NCI-H345 (cell line): ENCODE results near the gene RSRC1.
"Not testable (repeated sequence)": the region's sequence is repeated elsewhere in the genome, so short reads cannot be mapped to it uniquely, and the experiment has no call there.

Source experiments
- DNase-seq: peaks from one replicate; lab custom pipeline; 2025; lab: John Stamatoyannopoulos, UW

RSRC1 gene

DNA sequence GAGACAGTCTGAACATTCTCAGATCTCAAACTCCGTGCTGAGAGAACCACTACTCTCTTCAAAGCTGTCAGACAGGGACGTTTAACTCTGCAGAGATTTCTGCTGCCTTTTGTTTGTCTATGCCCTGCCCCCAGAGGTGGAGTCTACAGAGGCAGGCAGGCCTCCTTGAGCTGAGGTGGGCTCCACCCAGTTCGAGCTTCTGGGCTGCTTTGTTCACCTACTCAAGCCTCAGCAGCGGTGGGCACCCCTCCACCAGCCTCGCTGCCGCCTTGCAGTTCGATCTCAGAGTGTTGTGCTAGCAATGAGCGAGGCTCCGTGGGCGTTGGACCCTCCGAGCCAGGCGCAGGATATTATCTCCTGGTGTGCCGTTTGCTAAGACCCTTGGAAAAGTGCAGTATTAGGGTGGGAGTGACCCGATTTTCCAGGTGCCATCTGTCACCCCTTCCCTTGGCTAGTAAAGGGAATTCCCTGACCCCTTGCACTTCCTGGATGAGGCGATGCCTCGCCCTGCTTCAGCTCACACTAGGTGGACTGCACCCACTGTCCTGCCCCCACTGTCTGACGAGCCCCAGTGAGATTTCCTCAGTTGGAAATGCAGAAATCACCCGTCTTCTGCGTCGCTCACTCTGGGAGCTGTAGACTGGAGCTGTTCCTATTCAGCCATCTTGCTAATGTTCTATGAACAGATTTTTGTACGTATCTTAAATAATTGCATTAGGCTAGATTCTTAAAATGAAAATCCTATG lies 220.0 kb downstream of the RSRC1 start:
- not testable (repeated sequence) for DNase-seq

- DNase-seq: no peak
Observed at GRCh38 chr3:158330870-158331269, 221.0 kb downstream of the RSRC1 start.

DNA sequence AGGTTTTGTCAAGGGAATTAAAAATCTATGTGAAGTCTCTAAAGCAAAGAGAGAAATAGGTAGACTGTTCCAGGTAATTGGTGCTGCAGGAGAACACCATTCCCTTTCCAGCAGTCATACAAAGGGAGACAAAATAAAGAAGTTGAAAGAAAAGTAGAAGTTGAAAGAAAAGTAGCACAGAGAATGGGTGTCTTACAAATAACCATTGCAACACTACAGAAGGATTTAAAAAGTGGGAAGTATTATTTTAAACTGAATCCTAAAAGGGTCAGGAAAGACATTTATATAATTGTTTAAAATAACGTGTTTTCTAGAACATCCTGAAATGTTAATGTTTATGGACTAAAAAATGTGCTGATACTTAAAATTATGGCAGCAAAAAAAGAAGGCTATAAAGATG lies 223.8 kb downstream of the RSRC1 start:
- DNase-seq: no peak

- no peak for DNase-seq
Observed at GRCh38 chr3:158337110-158337509, 227.2 kb downstream of the RSRC1 start.

DNA sequence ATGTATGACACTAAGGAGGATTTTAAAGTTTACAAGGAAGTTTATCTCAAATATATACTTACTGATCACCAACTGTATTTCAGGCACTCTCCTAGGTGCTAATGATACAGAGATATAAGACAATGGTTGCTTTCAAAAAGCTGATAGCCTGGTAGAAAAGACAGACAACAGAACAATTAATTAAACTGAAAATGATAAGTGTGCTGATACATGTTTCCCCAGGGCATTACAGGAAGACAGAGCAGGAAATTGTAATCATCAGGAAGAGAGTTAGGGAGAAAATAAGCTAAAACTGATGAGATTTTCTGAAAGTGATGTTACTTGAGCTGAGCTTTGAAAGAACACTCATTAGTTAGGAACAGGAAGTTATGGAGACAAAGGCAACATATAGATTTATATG lies 229.7 kb downstream of the RSRC1 start:
- DNase-seq: no peak

DNA sequence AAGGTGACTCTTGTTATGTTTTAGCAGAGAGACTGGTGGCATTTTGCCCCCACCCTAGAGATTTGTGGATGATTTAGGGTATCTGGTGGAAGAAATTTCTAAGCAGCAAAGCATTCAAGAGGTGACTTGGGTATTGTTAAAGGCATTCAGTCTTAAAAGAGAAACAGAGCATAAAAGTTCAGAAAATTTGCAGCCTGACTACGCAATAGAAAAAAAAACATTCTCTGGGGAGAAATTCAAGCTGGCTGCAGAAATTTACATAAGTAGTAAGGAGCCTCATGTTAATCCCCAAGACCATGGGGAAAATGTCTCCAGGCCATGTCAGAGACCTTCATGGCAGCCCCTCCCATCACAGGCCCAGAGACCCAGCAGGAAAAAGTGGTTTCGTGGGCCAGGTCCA lies 231.1 kb downstream of the RSRC1 start:
- DNase-seq: not testable (repeated sequence)

GRCh38 chr3:158347966-158348365 lies 238.1 kb downstream of the RSRC1 start:
- DNase-seq: no peak

DNA sequence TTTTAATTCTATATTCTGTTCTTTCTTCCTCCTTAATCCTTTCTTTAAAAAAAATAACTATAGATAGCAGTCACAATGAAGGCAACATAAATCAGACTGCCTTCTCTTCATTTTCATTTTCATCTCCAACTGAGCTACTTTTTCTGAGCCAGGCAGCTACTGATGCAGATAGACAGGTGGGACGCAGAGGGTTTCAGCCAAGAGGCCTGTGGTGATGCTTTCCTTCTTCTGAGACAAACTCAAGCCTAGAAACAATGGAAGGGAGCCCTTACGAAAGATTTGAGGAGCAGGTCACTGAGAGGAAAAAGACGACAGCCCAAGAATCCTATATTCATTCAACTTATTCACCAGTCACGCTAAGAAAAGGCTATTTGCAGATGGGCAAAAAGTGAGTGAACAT lies 241.1 kb downstream of the RSRC1 start:
- DNase-seq: no peak

- DNase-seq: no peak
Observed at GRCh38 chr3:158352551-158352950, 242.7 kb downstream of the RSRC1 start.

GRCh38 chr3:158354713-158355112 lies 244.8 kb downstream of the RSRC1 start:
- no peak for DNase-seq

- DNase-seq: no peak
Observed at GRCh38 chr3:158355623-158356588, 246.0 kb downstream of the RSRC1 start.

DNA sequence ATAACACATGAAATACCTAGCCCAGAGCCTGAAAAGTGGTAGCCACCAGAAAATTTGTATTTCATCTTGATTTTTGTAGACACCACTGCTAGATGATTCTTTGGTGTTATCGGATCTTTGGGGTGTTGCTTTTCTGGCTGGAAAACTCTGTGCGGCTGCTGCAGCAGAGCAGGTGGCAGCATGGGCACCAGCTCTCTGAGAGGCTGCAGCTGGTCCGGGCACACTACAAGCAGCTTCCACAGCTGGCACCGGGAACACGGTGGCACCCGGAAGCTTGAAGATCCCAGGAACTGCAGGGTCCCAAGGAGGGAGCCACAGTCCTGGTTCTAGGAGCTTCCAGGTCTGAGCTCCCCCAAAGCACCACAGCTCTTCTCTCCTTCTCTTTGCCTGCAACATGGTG lies 249.4 kb downstream of the RSRC1 start:
- no peak for DNase-seq

- no peak for DNase-seq
Observed at GRCh38 chr3:158360756-158361448, 251.0 kb downstream of the RSRC1 start.

GRCh38 chr3:158368271-158368670 lies 258.4 kb downstream of the RSRC1 start:
- no peak for DNase-seq

GRCh38 chr3:158369279-158369678 lies 259.4 kb downstream of the RSRC1 start:
- DNase-seq: no peak

GRCh38 chr3:158379517-158379916 lies 269.6 kb downstream of the RSRC1 start:
- DNase-seq: no peak

DNA sequence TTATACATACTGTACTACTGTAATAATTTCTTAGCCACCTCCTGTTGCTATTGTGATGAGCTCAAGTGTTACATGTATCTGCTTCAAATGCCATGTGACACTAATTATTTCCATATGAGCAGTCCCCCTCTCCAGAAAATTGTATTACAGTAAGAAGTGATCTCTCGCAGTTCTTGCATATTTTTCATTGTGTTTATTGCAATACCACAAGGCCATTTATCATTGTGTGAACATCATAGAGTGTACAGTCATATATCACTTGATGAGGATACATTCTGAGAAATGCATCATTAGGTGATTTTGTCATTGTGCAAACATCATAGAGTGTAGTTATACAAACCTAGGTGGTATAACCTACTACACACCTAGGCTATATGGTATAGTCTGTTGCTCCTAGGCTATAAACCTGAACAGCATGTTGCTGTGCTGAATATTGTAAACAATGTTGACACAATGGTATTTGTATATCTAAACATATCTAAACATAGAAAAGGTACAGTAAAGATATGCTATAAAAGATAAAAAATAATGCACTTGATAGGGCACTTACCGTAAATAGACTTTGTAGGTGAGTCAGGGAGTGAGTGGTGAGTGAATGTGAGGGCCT lies 271.5 kb downstream of the RSRC1 start:
- no peak for DNase-seq

DNA sequence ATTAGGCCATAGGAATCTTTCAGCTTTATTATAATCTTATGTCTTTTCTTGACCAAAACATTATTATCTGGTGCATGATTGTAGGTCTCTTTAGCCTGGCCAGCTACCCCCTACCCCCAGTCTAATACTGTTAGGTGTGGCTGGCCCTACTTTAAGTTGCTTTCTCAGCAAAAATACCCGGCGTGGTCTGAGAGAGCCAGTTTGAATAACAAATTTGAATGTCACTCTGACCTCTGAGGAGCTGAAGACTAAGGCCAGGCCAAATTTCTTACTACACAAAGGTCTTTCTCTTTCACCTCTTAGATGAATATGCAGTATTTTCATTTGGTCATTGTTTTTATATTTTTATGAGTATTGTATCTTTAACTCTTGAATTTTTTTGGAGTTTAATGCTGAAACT lies 272.6 kb downstream of the RSRC1 start:
- DNase-seq: no peak

DNA sequence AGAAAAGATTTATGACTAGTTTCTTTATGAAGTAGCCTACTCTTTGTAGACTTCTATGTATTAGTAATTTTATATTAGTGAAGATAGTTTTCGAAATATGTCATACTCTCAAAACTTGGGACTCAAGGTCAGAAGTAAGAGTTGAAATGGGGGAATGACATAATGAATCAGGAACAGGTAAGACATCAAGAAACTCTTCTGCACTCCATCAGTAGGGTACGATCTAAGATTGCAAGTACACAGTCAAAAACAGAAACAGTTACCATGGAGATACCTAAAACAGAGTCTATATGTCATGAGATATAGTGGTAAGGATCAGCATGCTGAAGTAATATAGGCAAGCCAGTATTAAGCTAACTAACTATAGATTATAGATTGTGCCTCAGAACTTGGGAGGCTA lies 274.1 kb downstream of the RSRC1 start:
- DNase-seq: no peak

GRCh38 chr3:158395421-158395820 lies 285.5 kb downstream of the RSRC1 start:
- no peak for DNase-seq

- DNase-seq: no peak
Observed at GRCh38 chr3:158402590-158402989, 292.7 kb downstream of the RSRC1 start.

- DNase-seq: no peak
Observed at GRCh38 chr3:158403013-158403412, 293.1 kb downstream of the RSRC1 start.
